GM20431 (cell line): Measurements from ENCODE around the gene P2RY12.

ENCODE experiments used
- in situ Hi-C: fragments of 300-500 bp; cut with MseI, MboI; formaldehyde crosslinking; loops from one replicate; pipeline ENCODE4 v1.15.0; 2020; ENCODE audit warnings: low sequenced_read_pairs; ENCODE audit not compliant: unreplicated experiment

The P2RY12 gene

GRCh38 chr3:151351648-151352047, 32.9 kb downstream of the P2RY12 start:
- in situ Hi-C loops, result no loop called here

GRCh38 chr3:151351219-151351618, 33.3 kb downstream of the P2RY12 start:
- in situ Hi-C loops, result no loop called here

- in situ Hi-C loops, result no loop called here
Observed at GRCh38 chr3:151350656-151351055, 33.9 kb downstream of the P2RY12 start.

GRCh38 chr3:151347432-151347831, 37.1 kb downstream of the P2RY12 start:
- in situ Hi-C loops, result no loop called here

- in situ Hi-C loops, result no loop called here
Observed at GRCh38 chr3:151346292-151346691, 38.3 kb downstream of the P2RY12 start.

GRCh38 chr3:151345859-151346258, 38.7 kb downstream of the P2RY12 start:
- in situ Hi-C loops, result no loop called here

- in situ Hi-C loops, result no loop called here
Observed at GRCh38 chr3:151331696-151332095, 52.9 kb downstream of the P2RY12 start.

GRCh38 chr3:151330899-151331298, 53.7 kb downstream of the P2RY12 start:
- in situ Hi-C loops, result no loop called here

- in situ Hi-C loops, result no loop called here
Observed at GRCh38 chr3:151330379-151330778, 54.2 kb downstream of the P2RY12 start.

GRCh38 chr3:151329363-151329762, 55.2 kb downstream of the P2RY12 start, which contains the start of gene P2RY13:
Gene P2RY13 (minus strand): TSS chr3:151329549. CDS start chr3:151329528, 21 bp downstream.
- in situ Hi-C loops, result no loop called here

GRCh38 chr3:151328298-151328995, 56.1 kb downstream of the P2RY12 start:
- in situ Hi-C loops, result no loop called here

- in situ Hi-C loops, result no loop called here
Observed at GRCh38 chr3:151327571-151328198, 56.9 kb downstream of the P2RY12 start.

GRCh38 chr3:151322511-151322910, 62.0 kb downstream of the P2RY12 start:
- in situ Hi-C loops, result no loop called here

- in situ Hi-C loops, result no loop called here
Observed at GRCh38 chr3:151321526-151321925, 63.0 kb downstream of the P2RY12 start.

- in situ Hi-C loops, result no loop called here
Observed at GRCh38 chr3:151320131-151320530, 64.4 kb downstream of the P2RY12 start.

GRCh38 chr3:151319628-151320027, 64.9 kb downstream of the P2RY12 start:
- in situ Hi-C loops, result no loop called here

- in situ Hi-C loops, result no loop called here
Observed at GRCh38 chr3:151318991-151319390, 65.6 kb downstream of the P2RY12 start.

GRCh38 chr3:151318313-151318712, 66.2 kb downstream of the P2RY12 start:
- in situ Hi-C loops, result no loop called here

GRCh38 chr3:151316267-151316991, 68.1 kb downstream of the P2RY12 start, which contains the start of gene GPR87:
Gene GPR87 (minus strand): TSS chr3:151316820. CDS start chr3:151300100, 16,720 bp downstream.
- in situ Hi-C loops, result no loop called here

- in situ Hi-C loops, result no loop called here
Observed at GRCh38 chr3:151315846-151316245, 68.7 kb downstream of the P2RY12 start.

- in situ Hi-C loops, result no loop called here
Observed at GRCh38 chr3:151315136-151315535, 69.4 kb downstream of the P2RY12 start.
